ENCODE results near the gene AUTS2.

GRCh38 chr7:70797109-70797514 lies 1198.8 kb downstream of the AUTS2 start:
- TF ChIP-seq POLR2AphosphoS5 (IDR thresholded peaks at IDR 0.05; ENCODE audit: low read depth, low read length) (no peak), POLR2A (IDR thresholded peaks at IDR 0.05; ENCODE audit: low read depth, low read length) (no peak), TAF1 (IDR thresholded peaks at IDR 0.05; ENCODE audit: borderline replicate concordance, low read depth, low read length) (no peak)
